Uterus (tissue), 4 donors: ENCODE results near the gene C9orf153. TPM values are rescaled to one million over a fixed set of nuclear protein-coding genes. Genes with fewer than 3 reads are reported as not detected.

Experiments used
- DNase-seq, 2 donors: peaks; one replicate each; pipeline ENCODE4 v3.0.0-alpha.2; 2019 to 2020
- H3K27ac ChIP-seq, 2 donors: fragments of 200-600 bp; sonication (generic); 1 replicate in 1 of 2; 2 replicates in 1 of 2; pipeline ENCODE4 v1.5.1; 2016 to 2018
- H3K27me3 ChIP-seq, 2 donors: fragments of 200-600 bp; sonication (generic); one replicate each; pipeline ENCODE4 v1.5.1; 2018 to 2019; ENCODE audit warnings: control low read depth in 1 of 2
- H3K36me3 ChIP-seq, 2 donors: fragments of 200-600 bp; sonication (generic); one replicate each; pipeline ENCODE4 v1.5.1; 2019; ENCODE audit warnings: control low read depth in 1 of 2
- H3K4me1 ChIP-seq, 2 donors: fragments of 200-600 bp; sonication (generic); one replicate each; pipeline ENCODE4 v1.5.1; 2018 to 2019; ENCODE audit warnings: control low read depth in 1 of 2
- H3K4me3 ChIP-seq, 2 donors: fragments of 200-600 bp; sonication (generic); 1 replicate in 1 of 2; 2 replicates in 1 of 2; pipeline ENCODE4 v1.5.1; 2018 to 2019; ENCODE audit warnings: mild to moderate bottlenecking in 1 of 2
- H3K9me3 ChIP-seq, 2 donors: fragments of 200-600 bp; sonication (generic); one replicate each; pipeline ENCODE4 v1.5.1; 2019; ENCODE audit warnings: control low read depth in 1 of 2
- CTCF ChIP-seq, 4 experiments: fragments of 200-600 bp in 2 of 4; fragments of 450-650 bp in 2 of 4; sonication (generic) in 2 of 4; IDR thresholded peaks; one replicate each; pipeline ENCODE4 v1.5.1; 2016 to 2019; ENCODE audit warnings: antibody characterized with exemption in 4 of 4, mild to moderate bottlenecking in 2 of 4, moderate library complexity in 1 of 4
- POLR2A ChIP-seq, 2 donors: fragments of 450-650 bp; IDR thresholded peaks; one replicate each; pipeline ENCODE4 v1.6.1; 2016; ENCODE audit warnings: antibody characterized with exemption in 2 of 2, mild to moderate bottlenecking in 1 of 2, moderate library complexity in 1 of 2
- intact Hi-C: fragments of 100-400 bp; cut with DNase I; formaldehyde crosslinking; loops from one replicate; pipeline ENCODE4 v1.15.1; 2023; ENCODE audit warnings: low total_unique reads
- total RNA-seq, 4 donors: library from RNA; depleted of rRNA in 3 of 4; stranded (reverse); fragments of >200 nt in 3 of 4; gene quantifications; one replicate each; pipeline versions ENCODE4 v1.1.0 to v1.2.4, GENCODE V29; 2014 to 2023
- donor health status: DM: yes; HTN: yes; CAD: no.

C9orf153 gene
- total RNA-seq, 4 donors from 2014 or later, result 0.82 to 1.8 (median 1.5) TPM; not detected in 1

GRCh38 chr9:86286278-86286677 is 26.8 kb upstream of the C9orf153 start:
- no peak for DNase-seq
- Histone ChIP-seq H3K4me1 (no peaks in the 10 kb centered on the region), H3K9me3 (no peaks in the 10 kb centered on the region), H3K36me3 (no peaks in the 10 kb centered on the region), H3K4me3 (no peak overlapping the region), H3K27ac (no peak overlapping the region), H3K27me3 (no peaks in the 10 kb centered on the region)
- intact Hi-C loops, result no loop called here
- TF ChIP-seq CTCF (IDR thresholded peaks at IDR 0.05), result no peak
- TF ChIP-seq POLR2A (IDR thresholded peaks at IDR 0.05), result no peak

DNA sequence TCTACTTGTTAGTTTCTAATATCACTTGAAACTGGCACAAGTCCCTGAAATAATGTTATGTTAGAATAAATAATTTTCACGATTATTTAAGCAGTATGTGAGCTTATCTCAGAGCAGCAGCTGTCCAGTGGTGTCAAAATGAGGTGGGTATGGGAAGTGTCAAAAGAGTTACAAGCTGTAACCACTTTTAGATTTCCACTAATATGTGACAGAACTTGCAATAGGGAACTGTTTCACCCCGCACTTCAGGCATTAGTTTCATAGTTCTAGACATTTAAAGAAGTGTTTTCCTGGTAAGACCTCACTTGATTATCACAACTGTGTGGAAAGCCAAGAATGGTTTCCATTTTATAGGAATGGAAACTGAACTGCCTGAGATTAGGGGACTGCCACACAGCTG is 25.8 kb upstream of the C9orf153 start:
- TF ChIP-seq POLR2A (IDR thresholded peaks at IDR 0.05) (no peak), CTCF (IDR thresholded peaks at IDR 0.05) (no peak)
- Histone ChIP-seq H3K36me3 (no peaks in the 10 kb centered on the region), H3K9me3 (no peaks in the 10 kb centered on the region), H3K27me3 (no peaks in the 10 kb centered on the region), H3K4me1 (no peaks in the 10 kb centered on the region), H3K4me3 (no peak overlapping the region), H3K27ac (no peak overlapping the region)
- intact Hi-C loops, result no loop called here
- no peak for DNase-seq

DNA sequence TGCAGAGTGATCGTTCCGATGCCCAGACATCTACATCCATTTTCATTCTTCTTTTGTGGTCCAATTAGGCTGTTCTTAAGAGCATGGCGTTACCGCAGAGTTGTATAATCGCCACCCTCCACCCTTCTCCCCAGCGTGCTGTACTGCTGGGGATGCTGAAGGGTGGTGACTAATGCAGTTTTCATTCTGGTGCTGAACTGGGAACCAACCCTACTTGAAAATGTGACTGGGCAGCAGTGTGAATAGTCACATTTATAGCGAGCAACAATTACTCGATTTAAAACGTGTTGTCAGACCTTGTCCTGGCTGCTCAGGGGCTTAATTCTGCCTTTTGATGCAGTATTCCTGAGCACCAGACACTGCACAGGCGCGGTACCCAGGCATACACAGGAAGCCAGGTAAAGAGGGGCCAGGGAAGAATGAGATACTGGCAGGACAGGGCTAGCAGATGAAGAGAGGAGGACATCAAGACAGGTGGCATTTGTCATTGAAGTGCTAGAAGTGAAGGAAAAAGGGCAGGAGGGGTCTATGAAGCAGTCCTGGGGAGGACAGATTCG is 23.6 kb upstream of the C9orf153 start:
- intact Hi-C loops, result no loop called here
- Histone ChIP-seq H3K4me3 (peak overlapping the region; percentile 71 to 81), H3K9me3 (no peaks in the 10 kb centered on the region), H3K4me1 (peaks cover 0 to 5% of the 10 kb centered on the region in 2 donors), H3K27me3 (no peaks in the 10 kb centered on the region), H3K27ac (peak overlapping the region; percentile 90 to 91), H3K36me3 (no peaks in the 10 kb centered on the region)
- TF ChIP-seq CTCF (IDR thresholded peaks at IDR 0.05) (no peak), POLR2A (IDR thresholded peaks at IDR 0.05) (no peak)
- DNase-seq, result no peak

DNA sequence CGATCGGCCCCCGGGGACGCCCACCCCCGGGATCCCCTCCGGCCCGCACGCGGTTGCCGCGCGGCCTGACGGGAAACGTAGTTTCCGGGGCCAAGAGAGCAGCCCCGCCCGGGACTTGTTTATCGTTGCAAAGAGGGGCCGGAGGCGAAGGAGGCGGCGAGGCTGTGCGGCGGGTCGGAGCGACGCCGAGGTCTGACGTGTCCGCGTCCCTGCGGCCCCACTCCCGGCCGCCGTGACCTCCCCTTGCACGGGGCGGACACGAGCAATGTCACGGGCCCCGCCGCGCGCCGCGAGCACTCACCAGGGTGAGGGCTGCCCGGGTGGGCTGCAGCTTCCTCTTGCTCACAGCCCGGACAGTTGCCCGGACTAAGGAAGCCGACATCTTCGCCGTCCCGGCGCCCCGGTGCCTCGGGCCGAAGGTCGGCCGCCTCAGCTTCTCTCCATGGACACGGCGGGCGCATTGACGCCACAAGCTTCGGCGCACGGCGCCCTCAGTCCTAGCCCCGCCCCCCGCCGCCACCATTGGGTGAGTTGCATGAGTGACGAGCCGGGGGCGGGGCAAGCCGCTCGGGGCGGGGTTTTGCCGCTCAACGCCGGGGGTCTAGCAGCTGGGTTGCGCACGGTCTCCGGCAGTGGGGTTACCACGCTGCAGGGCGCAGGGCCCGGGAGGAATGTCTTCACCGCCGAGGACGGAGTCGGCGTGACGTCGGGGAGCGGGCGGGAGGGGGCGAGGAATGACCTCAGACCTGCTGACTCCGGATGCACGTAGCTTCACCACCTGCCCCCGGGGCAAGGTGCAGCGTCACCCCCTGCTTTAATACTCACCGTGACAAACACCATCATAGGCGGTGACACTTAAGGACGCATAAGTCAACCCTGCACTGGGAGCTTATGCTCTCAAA is 22.9 kb upstream of the C9orf153 start, which contains the start of gene ISCA1:
Gene ISCA1 (minus strand): TSS at position 462 of the 902 bp plus-strand sequence. CDS start 80 bp downstream, at position 382.
- peak within 1 kb of the TSS; percentile 71 to 81 for H3K4me3 ChIP-seq
- peak; percentile 85 to 86 for TF ChIP-seq POLR2A (IDR thresholded peaks at IDR 0.05)
- TF ChIP-seq CTCF (IDR thresholded peaks at IDR 0.05), result no peak
- peak; percentile 97 for DNase-seq
- no peaks in the 10 kb centered on the region for H3K9me3 ChIP-seq
- intact Hi-C loops, result no loop called here
- peaks cover 0 to 5% of the 10 kb centered on the region in 2 donors for H3K4me1 ChIP-seq
- H3K36me3 ChIP-seq, result no peaks in the 10 kb centered on the region
- H3K27ac ChIP-seq, result peak within 1 kb of the TSS; percentile 90 to 91
- no peaks in the 10 kb centered on the region for H3K27me3 ChIP-seq

- H3K36me3 ChIP-seq, result no peaks in the 10 kb centered on the region
- H3K9me3 ChIP-seq, result no peaks in the 10 kb centered on the region
- H3K27me3 ChIP-seq, result no peaks in the 10 kb centered on the region
- H3K4me3 ChIP-seq, result peak overlapping the region; percentile 71 to 81
- TF ChIP-seq CTCF (IDR thresholded peaks at IDR 0.05), result no peak
- no peak for TF ChIP-seq POLR2A (IDR thresholded peaks at IDR 0.05)
- no peak for DNase-seq
- H3K27ac ChIP-seq, result peak overlapping the region; percentile 90 to 91
- intact Hi-C loops, result no loop called here
- H3K4me1 ChIP-seq, result peaks cover 0 to 5% of the 10 kb centered on the region in 2 donors
Measured at GRCh38 chr9:86281593-86282076, 22.2 kb upstream of the C9orf153 start.
